ENCODE data around the gene RUFY1.

- TF ChIP-seq CTCF (optimal IDR thresholded peaks at IDR 0.05 in 1 of 3, IDR thresholded peaks at IDR 0.05 in 1 of 3, conservative IDR thresholded peaks at IDR 0.05 in 1 of 3; ENCODE audit: extremely low read depth in 1 of 3, insufficient read depth in 2 of 3, low read length in 3 of 3) = no peak
- no peak for TF ChIP-seq EZH2 (IDR thresholded peaks at IDR 0.05; ENCODE audit: low read length)
Measured at GRCh38 chr5:179620293-179620692, 69.9 kb downstream of the RUFY1 start.
